HepG2 (cell line): ENCODE results near the gene CC2D1A. TPM values are rescaled to one million over a fixed set of nuclear protein-coding genes. Genes with fewer than 3 reads are reported as not detected.

Source experiments
- ARNT2 ChIP-seq: sonication (generic); formaldehyde crosslinking; IDR thresholded peaks from 2 replicates; pipeline ENCODE4 v1.8.0; 2022; ENCODE audit warnings: mild to moderate bottlenecking, low read depth, missing genetic modification reagents, moderate library complexity
- EED ChIP-seq: sonication (generic); formaldehyde crosslinking; IDR thresholded peaks from 2 replicates; pipeline ENCODE4 v1.5.0; 2020; ENCODE audit warnings: mild to moderate bottlenecking, missing genetic modification reagents
- HBP1 ChIP-seq: IDR thresholded peaks from 2 replicates; pipeline ENCODE4 v1.6.1; 2016; ENCODE audit warnings: low read depth, control low read depth
- HMGA1 ChIP-seq: sonication (generic); formaldehyde crosslinking; conservative IDR thresholded peaks from 2 replicates; pipeline ENCODE4 v1.4.0; 2020; ENCODE audit warnings: missing genetic modification reagents
- HNF1B ChIP-seq: sonication (generic); formaldehyde crosslinking; IDR thresholded peaks from 2 replicates; pipeline ENCODE4 v1.5.1; 2020; ENCODE audit warnings: mild to moderate bottlenecking, moderate library complexity, missing genetic modification reagents
- MTF2 ChIP-seq: sonication (generic); formaldehyde crosslinking; IDR thresholded peaks from 2 replicates; pipeline ENCODE4 v1.5.0; 2020; ENCODE audit warnings: missing genetic modification reagents, borderline replicate concordance
- NBN ChIP-seq: fragments of 450-650 bp; conservative IDR thresholded peaks from 2 replicates; pipeline ENCODE4 v1.6.1; 2017
- NFYB ChIP-seq: sonication (generic); formaldehyde crosslinking; IDR thresholded peaks from 2 replicates; pipeline ENCODE4 v1.4.0; 2020; ENCODE audit warnings: missing genetic modification reagents
- NKX3-1 ChIP-seq: sonication (generic); formaldehyde crosslinking; IDR thresholded peaks from 2 replicates; pipeline ENCODE4 v1.5.0; 2020; ENCODE audit warnings: missing genetic modification reagents
- NR2F2 ChIP-seq: IDR thresholded peaks from 2 replicates; pipeline ENCODE4 v1.6.1; 2012; ENCODE audit warnings: low read depth, inconsistent platforms, borderline replicate concordance
- TSC22D2 ChIP-seq: sonication (generic); formaldehyde crosslinking; IDR thresholded peaks from 2 replicates; pipeline ENCODE4 v1.5.1; 2020; ENCODE audit warnings: missing genetic modification reagents, mild to moderate bottlenecking, borderline replicate concordance
- YEATS4 ChIP-seq: sonication (generic); formaldehyde crosslinking; IDR thresholded peaks from 2 replicates; pipeline ENCODE4 v1.4.0; 2020; ENCODE audit warnings: missing genetic modification reagents, borderline replicate concordance
- ZNF251 ChIP-seq: sonication (generic); formaldehyde crosslinking; IDR thresholded peaks from 2 replicates; pipeline ENCODE4 v1.9.0; 2021; ENCODE audit warnings: mild to moderate bottlenecking, missing genetic modification reagents
- ZNF333 ChIP-seq: sonication (generic); formaldehyde crosslinking; IDR thresholded peaks from 2 replicates; pipeline ENCODE4 v1.4.0; 2020; ENCODE audit warnings: mild to moderate bottlenecking, missing genetic modification reagents, borderline replicate concordance
- ZNF580 ChIP-seq: IDR thresholded peaks from 2 replicates; pipeline ENCODE4 v1.6.1; 2016; ENCODE audit warnings: low read depth, borderline replicate concordance
- ZNF672 ChIP-seq: sonication (generic); formaldehyde crosslinking; IDR thresholded peaks from 2 replicates; pipeline ENCODE4 v1.8.1; 2022; ENCODE audit warnings: missing genetic modification reagents
- ZNF703 ChIP-seq: sonication (generic); formaldehyde crosslinking; IDR thresholded peaks from 2 replicates; pipeline ENCODE4 v1.5.1; 2020; ENCODE audit warnings: missing genetic modification reagents, mild to moderate bottlenecking, moderate library complexity, borderline replicate concordance
- ZSCAN20 ChIP-seq: sonication (generic); formaldehyde crosslinking; IDR thresholded peaks from 2 replicates; pipeline ENCODE4 v1.4.0; 2020; ENCODE audit warnings: missing genetic modification reagents, mild to moderate bottlenecking, borderline replicate concordance
- ZXDC ChIP-seq: sonication (generic); formaldehyde crosslinking; IDR thresholded peaks from 2 replicates; pipeline ENCODE4 v1.5.0; 2020; ENCODE audit warnings: mild to moderate bottlenecking, missing genetic modification reagents
- polyA plus RNA-seq, 8 experiments: library from polyadenylated mRNA; depleted of rRNA in 3 of 8; stranded (reverse) in 7 of 8; unstranded in 1 of 8; fragments of >200 nt; fragmentation: Illumina TruSeq in 4 of 8; extraction: Trizol in 4 of 8; gene quantifications; 2 replicates each; pipeline versions ENCODE4 v1.2.1 to v1.2.3, GENCODE V29; 2011 to 2016; ENCODE audit warnings: low read depth in 4 of 8, missing spikeins in 1 of 8, mixed read lengths in 1 of 8; ENCODE audit not compliant: insufficient read depth in 1 of 8
- total RNA-seq, 5 experiments: library from RNA; depleted of rRNA; stranded (reverse); fragments of >200 nt; fragmentation: Illumina TruSeq; extraction: Trizol; gene quantifications; 2 replicates each; pipeline ENCODE4 v1.2.3, GENCODE V29; 2016; ENCODE audit warnings: low read depth in 1 of 5
- TF ChIP-seq, protein P1 (sequence below): sonication (generic); formaldehyde crosslinking; IDR thresholded peaks from 2 replicates; pipeline ENCODE4 v1.5.1; 2020; ENCODE audit warnings: missing genetic modification reagents, mild to moderate bottlenecking, borderline replicate concordance
- TF ChIP-seq, protein P2 (sequence below): sonication (generic); formaldehyde crosslinking; IDR thresholded peaks from 2 replicates; pipeline ENCODE4 v1.4.0; 2020; ENCODE audit warnings: missing genetic modification reagents

CC2D1A gene
- total and polyA plus RNA-seq, 2 of the 13 experiments (the other 11 are each of a cell fraction or from before 2014, with no cell fraction given) = 9.7 to 11.5 TPM

- TF ChIP-seq HNF1B (CRISPR knock-in tag) (peak; percentile 90), ZNF251 (no peak), YEATS4 (CRISPR knock-in tag) (no peak), ARNT2 (CRISPR knock-in tag) (0 out of 2 replicates have a peak, but pooled peaks have one; percentile 1), ZNF672 (CRISPR knock-in tag) (no peak), NFYB (CRISPR knock-in tag) (peak; percentile 98), ZNF580 (no peak), EED (CRISPR knock-in tag) (no peak), NR2F2 (no peak), ZNF703 (CRISPR knock-in tag) (no peak), MTF2 (no peak), ZXDC (CRISPR knock-in tag) (no peak), NBN (no peak), HBP1 (CRISPR knock-in tag) (no peak), HMGA1 (CRISPR knock-in tag) (no peak), NKX3-1 (CRISPR knock-in tag) (no peak), ZNF333 (CRISPR knock-in tag) (no peak), ZSCAN20 (no peak), TSC22D2 (CRISPR knock-in tag) (no peak)
- TF ChIP-seq, protein P1, sequence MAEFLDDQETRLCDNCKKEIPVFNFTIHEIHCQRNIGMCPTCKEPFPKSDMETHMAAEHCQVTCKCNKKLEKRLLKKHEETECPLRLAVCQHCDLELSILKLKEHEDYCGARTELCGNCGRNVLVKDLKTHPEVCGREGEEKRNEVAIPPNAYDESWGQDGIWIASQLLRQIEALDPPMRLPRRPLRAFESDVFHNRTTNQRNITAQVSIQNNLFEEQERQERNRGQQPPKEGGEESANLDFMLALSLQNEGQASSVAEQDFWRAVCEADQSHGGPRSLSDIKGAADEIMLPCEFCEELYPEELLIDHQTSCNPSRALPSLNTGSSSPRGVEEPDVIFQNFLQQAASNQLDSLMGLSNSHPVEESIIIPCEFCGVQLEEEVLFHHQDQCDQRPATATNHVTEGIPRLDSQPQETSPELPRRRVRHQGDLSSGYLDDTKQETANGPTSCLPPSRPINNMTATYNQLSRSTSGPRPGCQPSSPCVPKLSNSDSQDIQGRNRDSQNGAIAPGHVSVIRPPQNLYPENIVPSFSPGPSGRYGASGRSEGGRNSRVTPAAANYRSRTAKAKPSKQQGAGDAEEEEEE = no peak
- TF ChIP-seq, protein P2, sequence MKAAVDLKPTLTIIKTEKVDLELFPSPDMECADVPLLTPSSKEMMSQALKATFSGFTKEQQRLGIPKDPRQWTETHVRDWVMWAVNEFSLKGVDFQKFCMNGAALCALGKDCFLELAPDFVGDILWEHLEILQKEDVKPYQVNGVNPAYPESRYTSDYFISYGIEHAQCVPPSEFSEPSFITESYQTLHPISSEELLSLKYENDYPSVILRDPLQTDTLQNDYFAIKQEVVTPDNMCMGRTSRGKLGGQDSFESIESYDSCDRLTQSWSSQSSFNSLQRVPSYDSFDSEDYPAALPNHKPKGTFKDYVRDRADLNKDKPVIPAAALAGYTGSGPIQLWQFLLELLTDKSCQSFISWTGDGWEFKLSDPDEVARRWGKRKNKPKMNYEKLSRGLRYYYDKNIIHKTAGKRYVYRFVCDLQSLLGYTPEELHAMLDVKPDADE (CRISPR knock-in tag) = no peak
These were observed 46.3 kb downstream of the CC2D1A start, which contains the start of gene DCAF15 (continued) for GRCh38 chr19:13952154-13952930.
